A549 (cell line): ENCODE data around the gene ELN. TPM values are rescaled to one million over a fixed set of nuclear protein-coding genes. Genes with fewer than 3 reads are reported as not detected.

Source experiments
- ATAC-seq, 2 experiments: fragments of 200-7000 bp in 1 of 2; fragments of >200 bp in 1 of 2; cut with Nextera tagmentation in 1 of 2; cut with Tn5 transposase in 1 of 2; 3 replicates each; pipeline versions ENCODE4 v1.8.0 to v1.9.1; 2018 to 2020; ENCODE audit warnings: mild to moderate bottlenecking in 1 of 2, moderate library complexity in 1 of 2
- CTCF ChIA-PET: fragments of 300-600 bp; sonication (Branson Sonifier 250); formaldehyde crosslinking; extraction: SDS; loops from one replicate; lab custom pipeline; 2021; ENCODE audit warnings: antibody characterized with exemption, inconsistent platforms; lab: Yijun Ruan, JAX
- POLR2A ChIA-PET: fragments of 350-600 bp; formaldehyde crosslinking; extraction: SDS; loops from one replicate; lab custom pipeline; 2021; ENCODE audit warnings: antibody characterized with exemption, inconsistent platforms; lab: Yijun Ruan, JAX
- DNase-seq, 2 experiments: peaks; one replicate each; pipeline versions ENCODE4 v3.0.0 to v3.0.0-alpha.2; 2011 to 2016; ENCODE audit warnings: low read depth in 1 of 2, low spot score in 1 of 2
- FAIRE-seq: peaks from 2 replicates; lab custom pipeline; 2011; peaks lifted over from hg19 to GRCh38; lab: Jason Lieb, UNC
- H3K27ac ChIP-seq, 2 experiments: fragments of >200 bp; sonication (Bioruptor Twin); formaldehyde crosslinking; 3 replicates each; pipeline ENCODE4 v1.5.1; 2016 to 2017
- H3K4me1 ChIP-seq: fragments of >200 bp; sonication (Bioruptor Twin); formaldehyde crosslinking; 3 replicates; pipeline ENCODE4 v1.6.1; 2016
- H3K4me2 ChIP-seq: fragments of >200 bp; sonication (Bioruptor Twin); formaldehyde crosslinking; 3 replicates; pipeline ENCODE4 v1.6.1; 2016
- H3K4me3 ChIP-seq: fragments of >200 bp; sonication (Bioruptor Twin); formaldehyde crosslinking; 3 replicates; pipeline ENCODE4 v1.5.1; 2016
- H3K9me3 ChIP-seq: fragments of >200 bp; sonication (Bioruptor Twin); formaldehyde crosslinking; 3 replicates; pipeline ENCODE4 v1.6.1; 2016
- CBX2 ChIP-seq: fragments of 200-600 bp; sonication (generic); IDR thresholded peaks from 2 replicates; pipeline ENCODE4 v1.6.1; 2016; ENCODE audit warnings: low read depth, mild to moderate bottlenecking, borderline replicate concordance
- CBX8 ChIP-seq: fragments of 200-600 bp; sonication (generic); IDR thresholded peaks from 2 replicates; pipeline ENCODE4 v1.6.1; 2016
- CEBPB ChIP-seq, 2 experiments: fragments of >200 bp in 1 of 2; sonication (Bioruptor Twin) in 1 of 2; formaldehyde crosslinking in 1 of 2; IDR thresholded peaks; 2 replicates each; pipeline ENCODE4 v1.6.1; 2012 to 2016
- EHF ChIP-seq: fragments of 250-450 bp; sonication (Bioruptor Pico); IDR thresholded peaks from 2 replicates; pipeline ENCODE4 v1.5.0; 2020; ENCODE audit warnings: mild to moderate bottlenecking
- FOSL2 ChIP-seq, 2 experiments: fragments of 450-650 bp in 1 of 2; fragments of >200 bp in 1 of 2; sonication (Bioruptor Twin) in 1 of 2; formaldehyde crosslinking; IDR thresholded peaks; 2 replicates each; pipeline versions ENCODE4 v1.5.0 to v1.6.1; 2016 to 2020; ENCODE audit warnings: mild to moderate bottlenecking in 1 of 2, moderate library complexity in 1 of 2
- GATA3 ChIP-seq: IDR thresholded peaks from 2 replicates; pipeline ENCODE4 v1.6.1; 2012; ENCODE audit warnings: borderline replicate concordance
- HOXA7 ChIP-seq: fragments of 250-450 bp; sonication (Bioruptor Pico); IDR thresholded peaks from 2 replicates; pipeline ENCODE4 v1.5.0; 2020; ENCODE audit warnings: mild to moderate bottlenecking, moderate library complexity
- HOXB13 ChIP-seq: fragments of 250-450 bp; sonication (Bioruptor Pico); IDR thresholded peaks from 2 replicates; pipeline ENCODE4 v1.5.0; 2020; ENCODE audit warnings: low read depth, mild to moderate bottlenecking, moderate library complexity
- KDM5A ChIP-seq: fragments of 200-600 bp; sonication (generic); IDR thresholded peaks from 2 replicates; pipeline ENCODE4 v1.6.1; 2016; ENCODE audit warnings: antibody characterized with exemption, mild to moderate bottlenecking
- MAFK ChIP-seq: fragments of 450-650 bp; IDR thresholded peaks from 2 replicates; pipeline ENCODE4 v1.6.1; 2014; ENCODE audit not compliant: partially characterized antibody
- MYC ChIP-seq: IDR thresholded peaks from 2 replicates; pipeline ENCODE4 v1.6.1; 2012; ENCODE audit warnings: mild to moderate bottlenecking, inconsistent platforms, low read length, improper control_type of control experiment, borderline replicate concordance
- NPAS2 ChIP-seq: fragments of 250-450 bp; sonication (Bioruptor Pico); IDR thresholded peaks from 2 replicates; pipeline ENCODE4 v1.8.0; 2022; ENCODE audit warnings: mild to moderate bottlenecking, moderate library complexity, borderline replicate concordance
- NR3C1 ChIP-seq: fragments of >200 bp; sonication (Bioruptor Twin); formaldehyde crosslinking; IDR thresholded peaks from 3 replicates; pipeline ENCODE4 v1.6.1; 2017
- POLR2A ChIP-seq: IDR thresholded peaks from 2 replicates; pipeline ENCODE4 v1.6.1; 2012; ENCODE audit warnings: mild to moderate bottlenecking, low read length
- RARB ChIP-seq: fragments of 250-450 bp; sonication (Bioruptor Pico); IDR thresholded peaks from 2 replicates; pipeline ENCODE4 v1.8.0; 2021; ENCODE audit warnings: mild to moderate bottlenecking, moderate library complexity
- RCOR1 ChIP-seq: fragments of 150-350 bp; IDR thresholded peaks from 2 replicates; pipeline ENCODE4 v1.6.1; 2014; ENCODE audit warnings: antibody characterized with exemption, low read length, low read depth
- RFX5 ChIP-seq: fragments of 450-650 bp; IDR thresholded peaks from 2 replicates; pipeline ENCODE4 v1.7.1; 2014; ENCODE audit warnings: antibody characterized with exemption, mild to moderate bottlenecking, moderate library complexity
- SMC3 ChIP-seq: fragments of >200 bp; sonication (Bioruptor Twin); formaldehyde crosslinking; IDR thresholded peaks from 3 replicates; pipeline ENCODE4 v1.6.1; 2018; ENCODE audit warnings: inconsistent platforms
- WGBS: methylation state at CpG from one replicate; pipeline ENCODE4 v1.1.6; 2017; ENCODE audit errors: missing lambda C conversion rate; 5-methylcytosine and 5-hydroxymethylcytosine counted together
- polyA plus RNA-seq, 4 experiments: library from polyadenylated mRNA; depleted of rRNA in 3 of 4; stranded (reverse); fragments of >200 nt; fragmentation: RNase III in 1 of 4; extraction: RNeasy Plus Mini Kit Qiagen cat#74134 plus additional on column Dnase treatment in 1 of 4; gene quantifications; 2 replicates in 3 of 4; 3 replicates in 1 of 4; pipeline ENCODE4 v1.2.3, GENCODE V29; 2011 to 2017
- TF ChIP-seq, protein P1 (sequence below): fragments of 250-450 bp; sonication (Bioruptor Pico); IDR thresholded peaks from 2 replicates; pipeline ENCODE4 v1.5.0; 2021; ENCODE audit warnings: mild to moderate bottlenecking, moderate library complexity, borderline replicate concordance
- TF ChIP-seq, protein P2 (sequence below): fragments of 200-600 bp; sonication (generic); IDR thresholded peaks from 2 replicates; pipeline ENCODE4 v1.6.1; 2016; ENCODE audit warnings: antibody characterized with exemption, mild to moderate bottlenecking, moderate library complexity
- TF ChIP-seq, protein P3 (sequence below): fragments of >200 bp; sonication (Bioruptor Twin); formaldehyde crosslinking; IDR thresholded peaks from 3 replicates; pipeline ENCODE4 v1.6.1; 2016
- TF ChIP-seq, protein P4 (sequence below): fragments of >200 bp; sonication (Bioruptor Twin); formaldehyde crosslinking; IDR thresholded peaks from 3 replicates; pipeline ENCODE4 v1.5.1; 2016

The ELN gene
- polyA plus RNA-seq, 2 of the 4 experiments (the other 2 are of a cell fraction) = 0.09 to 0.16 TPM

DNA sequence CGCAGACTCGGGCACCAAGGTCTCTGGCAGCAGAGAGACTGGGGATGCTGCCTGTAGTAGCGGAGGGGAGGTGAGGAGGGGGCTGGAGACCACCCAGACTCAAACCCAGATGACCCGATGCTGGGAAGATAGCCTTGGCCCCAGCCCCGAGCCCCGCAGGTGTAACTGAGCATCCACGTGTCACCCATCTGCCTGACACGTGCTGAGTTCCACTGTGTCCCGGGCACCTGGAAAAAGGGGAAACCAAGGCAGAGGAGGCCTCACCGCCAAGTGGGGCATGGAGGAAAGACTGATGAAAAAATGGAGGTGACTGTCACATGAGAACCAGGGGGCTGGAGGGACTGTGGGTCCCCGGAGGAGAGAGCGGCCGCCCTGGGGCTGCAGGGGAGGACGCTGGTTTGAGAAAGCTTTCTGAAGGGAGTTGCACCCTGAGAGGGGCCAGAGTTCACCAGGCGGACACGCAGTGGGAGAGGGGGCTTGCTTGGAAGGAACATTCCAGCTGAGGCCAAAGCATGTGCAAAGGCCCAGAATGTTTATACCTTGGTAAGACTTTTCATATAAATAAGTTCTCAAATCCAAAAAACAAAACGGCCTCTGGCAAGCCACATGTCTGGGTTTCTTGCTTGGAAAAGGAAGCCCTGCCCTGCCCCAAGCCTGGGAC is 27.4 kb upstream of the ELN start:
- ChIA-PET CTCF (interaction anchor here (1.3 to 2.0 kb wide), 2 partner anchors 21 to 25 kb away, joined by 3 to 5 read pairs; no protein-coding TSS in a partner anchor), POLR2A (no interaction called here)
- Histone ChIP-seq H3K4me2 (no peak overlapping the region), H3K27ac (0 out of 6 replicates have a peak overlapping the region, but pooled peaks of 1 of the 2 experiments have one; percentile 10), H3K9me3 (0 out of 3 replicates have a peak, but pooled peaks cover 6% of the 10 kb centered on the region), H3K4me1 (peaks cover 16% of the 10 kb centered on the region), H3K4me3 (no peak overlapping the region)
- DNase-seq (no peak), FAIRE-seq (no peak), ATAC-seq (no peak)
- WGBS = 81% methylated on average over 17 of the region's 17 CpGs
- TF ChIP-seq MYC (no peak), HOXB13 (CRISPR knock-in tag) (no peak), CBX2 (no peak), GATA3 (no peak), NPAS2 (CRISPR knock-in tag) (no peak), RCOR1 (no peak), CEBPB (IDR thresholded peaks at IDR 0.05) (no peak), NR3C1 (no peak)
- TF ChIP-seq, protein P1, sequence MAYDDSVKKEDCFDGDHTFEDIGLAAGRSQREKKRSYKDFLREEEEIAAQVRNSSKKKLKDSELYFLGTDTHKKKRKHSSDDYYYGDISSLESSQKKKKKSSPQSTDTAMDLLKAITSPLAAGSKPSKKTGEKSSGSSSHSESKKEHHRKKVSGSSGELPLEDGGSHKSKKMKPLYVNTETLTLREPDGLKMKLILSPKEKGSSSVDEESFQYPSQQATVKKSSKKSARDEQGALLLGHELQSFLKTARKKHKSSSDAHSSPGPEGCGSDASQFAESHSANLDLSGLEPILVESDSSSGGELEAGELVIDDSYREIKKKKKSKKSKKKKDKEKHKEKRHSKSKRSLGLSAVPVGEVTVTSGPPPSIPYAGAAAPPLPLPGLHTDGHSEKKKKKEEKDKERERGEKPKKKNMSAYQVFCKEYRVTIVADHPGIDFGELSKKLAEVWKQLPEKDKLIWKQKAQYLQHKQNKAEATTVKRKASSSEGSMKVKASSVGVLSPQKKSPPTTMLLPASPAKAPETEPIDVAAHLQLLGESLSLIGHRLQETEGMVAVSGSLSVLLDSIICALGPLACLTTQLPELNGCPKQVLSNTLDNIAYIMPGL = no peak
- TF ChIP-seq, protein P2, sequence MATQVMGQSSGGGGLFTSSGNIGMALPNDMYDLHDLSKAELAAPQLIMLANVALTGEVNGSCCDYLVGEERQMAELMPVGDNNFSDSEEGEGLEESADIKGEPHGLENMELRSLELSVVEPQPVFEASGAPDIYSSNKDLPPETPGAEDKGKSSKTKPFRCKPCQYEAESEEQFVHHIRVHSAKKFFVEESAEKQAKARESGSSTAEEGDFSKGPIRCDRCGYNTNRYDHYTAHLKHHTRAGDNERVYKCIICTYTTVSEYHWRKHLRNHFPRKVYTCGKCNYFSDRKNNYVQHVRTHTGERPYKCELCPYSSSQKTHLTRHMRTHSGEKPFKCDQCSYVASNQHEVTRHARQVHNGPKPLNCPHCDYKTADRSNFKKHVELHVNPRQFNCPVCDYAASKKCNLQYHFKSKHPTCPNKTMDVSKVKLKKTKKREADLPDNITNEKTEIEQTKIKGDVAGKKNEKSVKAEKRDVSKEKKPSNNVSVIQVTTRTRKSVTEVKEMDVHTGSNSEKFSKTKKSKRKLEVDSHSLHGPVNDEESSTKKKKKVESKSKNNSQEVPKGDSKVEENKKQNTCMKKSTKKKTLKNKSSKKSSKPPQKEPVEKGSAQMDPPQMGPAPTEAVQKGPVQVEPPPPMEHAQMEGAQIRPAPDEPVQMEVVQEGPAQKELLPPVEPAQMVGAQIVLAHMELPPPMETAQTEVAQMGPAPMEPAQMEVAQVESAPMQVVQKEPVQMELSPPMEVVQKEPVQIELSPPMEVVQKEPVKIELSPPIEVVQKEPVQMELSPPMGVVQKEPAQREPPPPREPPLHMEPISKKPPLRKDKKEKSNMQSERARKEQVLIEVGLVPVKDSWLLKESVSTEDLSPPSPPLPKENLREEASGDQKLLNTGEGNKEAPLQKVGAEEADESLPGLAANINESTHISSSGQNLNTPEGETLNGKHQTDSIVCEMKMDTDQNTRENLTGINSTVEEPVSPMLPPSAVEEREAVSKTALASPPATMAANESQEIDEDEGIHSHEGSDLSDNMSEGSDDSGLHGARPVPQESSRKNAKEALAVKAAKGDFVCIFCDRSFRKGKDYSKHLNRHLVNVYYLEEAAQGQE = no peak
- TF ChIP-seq, protein P3, sequence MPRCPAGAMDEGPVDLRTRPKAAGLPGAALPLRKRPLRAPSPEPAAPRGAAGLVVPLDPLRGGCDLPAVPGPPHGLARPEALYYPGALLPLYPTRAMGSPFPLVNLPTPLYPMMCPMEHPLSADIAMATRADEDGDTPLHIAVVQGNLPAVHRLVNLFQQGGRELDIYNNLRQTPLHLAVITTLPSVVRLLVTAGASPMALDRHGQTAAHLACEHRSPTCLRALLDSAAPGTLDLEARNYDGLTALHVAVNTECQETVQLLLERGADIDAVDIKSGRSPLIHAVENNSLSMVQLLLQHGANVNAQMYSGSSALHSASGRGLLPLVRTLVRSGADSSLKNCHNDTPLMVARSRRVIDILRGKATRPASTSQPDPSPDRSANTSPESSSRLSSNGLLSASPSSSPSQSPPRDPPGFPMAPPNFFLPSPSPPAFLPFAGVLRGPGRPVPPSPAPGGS = no peak

DNA sequence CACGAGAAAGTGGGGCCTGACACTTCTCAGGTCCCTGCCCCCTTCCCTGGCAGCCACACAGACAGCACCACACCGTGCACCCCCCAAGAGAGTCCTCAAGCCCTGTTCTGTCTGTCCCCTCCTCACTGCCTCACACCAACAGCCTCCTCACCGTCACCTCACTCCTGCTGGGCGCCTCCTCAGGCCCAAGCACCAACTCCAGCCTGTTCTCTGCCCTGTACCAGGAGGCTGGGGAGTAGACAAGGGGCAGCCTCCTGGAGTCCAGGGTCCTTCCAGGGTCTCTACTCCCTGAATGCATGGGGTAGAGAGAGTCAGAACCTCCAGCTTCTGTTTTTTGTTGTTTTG is 26.9 kb upstream of the ELN start:
- peaks cover 16% of the 10 kb centered on the region for H3K4me1 ChIP-seq
- H3K4me3 ChIP-seq = no peak overlapping the region
- 0 out of 6 replicates have a peak overlapping the region, but pooled peaks of 1 of the 2 experiments have one; percentile 10 for H3K27ac ChIP-seq
- FAIRE-seq = no peak
- WGBS = 82% methylated on average over 4 of the region's 4 CpGs
- H3K9me3 ChIP-seq = 0 out of 3 replicates have a peak, but pooled peaks cover 1% of the 10 kb centered on the region
- TF ChIP-seq HOXA7 (CRISPR knock-in tag) (no peak), POLR2A (no peak), SMC3 (no peak), KDM5A (no peak), CBX8 (no peak), RFX5 (no peak), MAFK (no peak), RARB (CRISPR knock-in tag) (no peak), EHF (CRISPR knock-in tag) (no peak), FOSL2 (IDR thresholded peaks at IDR 0.05) (no peak), FOSL2 (CRISPR knock-in tag; IDR thresholded peaks at IDR 0.05) (no peak)
- TF ChIP-seq, protein P4, sequence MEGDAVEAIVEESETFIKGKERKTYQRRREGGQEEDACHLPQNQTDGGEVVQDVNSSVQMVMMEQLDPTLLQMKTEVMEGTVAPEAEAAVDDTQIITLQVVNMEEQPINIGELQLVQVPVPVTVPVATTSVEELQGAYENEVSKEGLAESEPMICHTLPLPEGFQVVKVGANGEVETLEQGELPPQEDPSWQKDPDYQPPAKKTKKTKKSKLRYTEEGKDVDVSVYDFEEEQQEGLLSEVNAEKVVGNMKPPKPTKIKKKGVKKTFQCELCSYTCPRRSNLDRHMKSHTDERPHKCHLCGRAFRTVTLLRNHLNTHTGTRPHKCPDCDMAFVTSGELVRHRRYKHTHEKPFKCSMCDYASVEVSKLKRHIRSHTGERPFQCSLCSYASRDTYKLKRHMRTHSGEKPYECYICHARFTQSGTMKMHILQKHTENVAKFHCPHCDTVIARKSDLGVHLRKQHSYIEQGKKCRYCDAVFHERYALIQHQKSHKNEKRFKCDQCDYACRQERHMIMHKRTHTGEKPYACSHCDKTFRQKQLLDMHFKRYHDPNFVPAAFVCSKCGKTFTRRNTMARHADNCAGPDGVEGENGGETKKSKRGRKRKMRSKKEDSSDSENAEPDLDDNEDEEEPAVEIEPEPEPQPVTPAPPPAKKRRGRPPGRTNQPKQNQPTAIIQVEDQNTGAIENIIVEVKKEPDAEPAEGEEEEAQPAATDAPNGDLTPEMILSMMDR = no peak
- TF ChIP-seq, protein P1 = no peak
- TF ChIP-seq, all 56 proteins: peak for 0
- H3K4me2 ChIP-seq = no peak overlapping the region
- DNase-seq (no peak), ATAC-seq (0 out of 6 replicates have a peak, but pooled peaks of 1 of the 2 experiments have one; percentile 12)
- CTCF ChIA-PET = no interaction called here
- POLR2A ChIA-PET = no interaction called here
